Activated B cell treated with CpG ODN at 0.5 μM for 24 hours (primary cell): ENCODE results near the gene MICU1. TPM values are rescaled to one million over a fixed set of nuclear protein-coding genes. Genes with fewer than 3 reads are reported as not detected.
"Not testable (repeated sequence)": the region's sequence is repeated elsewhere in the genome, so short reads cannot be mapped to it uniquely, and the experiment has no call there.

Experiments
- ATAC-seq: fragments of 200-7000 bp; cut with Tn5 transposase; one replicate; pipeline ENCODE4 v1.10.0; 2021; ENCODE audit warnings: low read depth, mild to moderate bottlenecking, moderate library complexity
- CTCF ChIA-PET: fragments of 350-600 bp; sonication (Branson Sonifier 250); formaldehyde crosslinking; loops from one replicate; lab custom pipeline; 2021; ENCODE audit warnings: antibody characterized with exemption; lab: Charles Lee
- POLR2A ChIA-PET: fragments of 350-600 bp; sonication (Branson Sonifier 250); formaldehyde crosslinking; loops from one replicate; lab custom pipeline; 2021; ENCODE audit warnings: antibody characterized with exemption; lab: Charles Lee
- DNase-seq: peaks from one replicate; pipeline ENCODE4 v3.0.0; 2022
- H3K27ac Mint-ChIP-seq: one replicate; pipeline ENCODE4 v1.8.0; 2020; ENCODE audit warnings: mixed read lengths
- H3K27me3 Mint-ChIP-seq: one replicate; pipeline ENCODE4 v1.8.0; 2021; ENCODE audit warnings: mixed read lengths
- H3K36me3 Mint-ChIP-seq: one replicate; pipeline ENCODE4 v1.8.0; 2021; ENCODE audit warnings: low read depth, mixed read lengths
- H3K4me1 Mint-ChIP-seq: one replicate; pipeline ENCODE4 v1.8.0; 2021; ENCODE audit warnings: mixed read lengths
- H3K4me3 Mint-ChIP-seq: one replicate; pipeline ENCODE4 v1.8.0; 2020; ENCODE audit warnings: mild to moderate bottlenecking, mixed read lengths
- H3K9me3 Mint-ChIP-seq: one replicate; pipeline ENCODE4 v1.8.0; 2020; ENCODE audit warnings: mixed read lengths
- CTCF ChIP-seq: fragments of 200-600 bp; IDR thresholded peaks from one replicate; pipeline ENCODE4 v1.8.0; 2022; ENCODE audit warnings: antibody characterized with exemption, mild to moderate bottlenecking
- intact Hi-C: fragments of 100-400 bp; cut with micrococcal nuclease; formaldehyde crosslinking; loops from one replicate; pipeline ENCODE4 v1.15.1; 2024
- total RNA-seq: library from RNA; stranded (reverse); gene quantifications from 2 replicates; pipeline ENCODE4 v1.2.3, GENCODE V29; 2022

The MICU1 gene
- total RNA-seq, 1 donor from 2014 or later, result 27.4 TPM

- ChIA-PET CTCF (no interaction called here), POLR2A (no interaction called here)
- Mint-ChIP-seq H3K27me3 (no peaks in the 10 kb centered on the region), H3K36me3 (peaks cover 4% of the 10 kb centered on the region), H3K27ac (no peak overlapping the region), H3K4me1 (peaks cover 1% of the 10 kb centered on the region), H3K9me3 (no peaks in the 10 kb centered on the region), H3K4me3 (no peak overlapping the region)
- no peak for ATAC-seq
- intact Hi-C loops, result no loop called here
- no peak for TF ChIP-seq CTCF
- no peak for DNase-seq
Measured at GRCh38 chr10:72435570-72435969, 190.3 kb downstream of the MICU1 start.

GRCh38 chr10:72430936-72431335 lies 194.9 kb downstream of the MICU1 start:
- ATAC-seq, H3K27ac Mint-ChIP-seq, H3K36me3 Mint-ChIP-seq, POLR2A ChIA-PET, H3K9me3 Mint-ChIP-seq, intact Hi-C loops, DNase-seq, H3K4me3 Mint-ChIP-seq, H3K4me1 Mint-ChIP-seq, H3K27me3 Mint-ChIP-seq, CTCF ChIA-PET: not testable (repeated sequence)

GRCh38 chr10:72429931-72430330 lies 195.9 kb downstream of the MICU1 start:
- CTCF ChIA-PET, result no interaction called here

GRCh38 chr10:72426986-72427385 lies 198.9 kb downstream of the MICU1 start:
- Mint-ChIP-seq H3K27me3 (no peaks in the 10 kb centered on the region), H3K27ac (no peak overlapping the region), H3K4me3 (no peak overlapping the region), H3K9me3 (peaks cover 4% of the 10 kb centered on the region), H3K4me1 (no peaks in the 10 kb centered on the region), H3K36me3 (peaks cover 19% of the 10 kb centered on the region)
- ATAC-seq, result no peak
- no peak for DNase-seq
- ChIA-PET CTCF (no interaction called here), POLR2A (no interaction called here)
- intact Hi-C loops, result no loop called here
- TF ChIP-seq CTCF, result no peak

More at GRCh38 chr10:72429931-72430330, 195.9 kb downstream of the MICU1 start:
- Mint-ChIP-seq H3K9me3 (no peaks in the 10 kb centered on the region), H3K27me3 (no peaks in the 10 kb centered on the region), H3K36me3 (peaks cover 7% of the 10 kb centered on the region), H3K27ac (no peak overlapping the region), H3K4me1 (no peaks in the 10 kb centered on the region), H3K4me3 (no peak overlapping the region)
- no peak for TF ChIP-seq CTCF
- no peak for ATAC-seq
- intact Hi-C loops, result no loop called here
- no peak for DNase-seq
- POLR2A ChIA-PET, result no interaction called here

GRCh38 chr10:72425133-72425532 lies 200.7 kb downstream of the MICU1 start:
- ATAC-seq, result no peak
- no peak for TF ChIP-seq CTCF
- peaks cover 4% of the 10 kb centered on the region for H3K9me3 Mint-ChIP-seq
- H3K27me3 Mint-ChIP-seq, result no peaks in the 10 kb centered on the region
- H3K4me3 Mint-ChIP-seq, result no peak overlapping the region
- no peak for DNase-seq
- intact Hi-C loops, result no loop called here
- CTCF ChIA-PET, result no interaction called here
- H3K36me3 Mint-ChIP-seq, result peaks cover 36% of the 10 kb centered on the region
- H3K27ac Mint-ChIP-seq, result no peak overlapping the region
- POLR2A ChIA-PET, result no interaction called here
- no peaks in the 10 kb centered on the region for H3K4me1 Mint-ChIP-seq

- POLR2A ChIA-PET, result no interaction called here
- no peaks in the 10 kb centered on the region for H3K27me3 Mint-ChIP-seq
- ATAC-seq, result no peak
- H3K36me3 Mint-ChIP-seq, result peaks cover 42% of the 10 kb centered on the region
- H3K4me1 Mint-ChIP-seq, result no peaks in the 10 kb centered on the region
- intact Hi-C loops, result no loop called here
- TF ChIP-seq CTCF, result no peak
- peaks cover 4% of the 10 kb centered on the region for H3K9me3 Mint-ChIP-seq
- no peak overlapping the region for H3K4me3 Mint-ChIP-seq
- no peak overlapping the region for H3K27ac Mint-ChIP-seq
- CTCF ChIA-PET, result no interaction called here
- no peak for DNase-seq
Measured at GRCh38 chr10:72424561-72424960, 201.3 kb downstream of the MICU1 start.
